ENCODE measurements around the gene SRPK2.

- no peak for TF ChIP-seq CTCF (IDR thresholded peaks at IDR 0.05)
- no peak for TF ChIP-seq SIN3A (IDR thresholded peaks at IDR 0.05; ENCODE audit: borderline replicate concordance, insufficient read depth, low read depth, low read length)
- TF ChIP-seq POLR2AphosphoS5 (IDR thresholded peaks at IDR 0.05; ENCODE audit: low read depth, low read length): no peak
- no peak for TF ChIP-seq REST (IDR thresholded peaks at IDR 0.05; ENCODE audit: insufficient read depth in 1 of 2, low read depth in 2 of 2, low read length in 1 of 2)
- no peak for TF ChIP-seq TCF7L2 (IDR thresholded peaks at IDR 0.05; ENCODE audit: low read depth, low read length)
These were observed 66.8 kb downstream of the SRPK2 start for GRCh38 chr7:105321754-105322455.
